H1 (cell line): Measurements from ENCODE around the gene CAPS2. TPM values are rescaled to one million over a fixed set of nuclear protein-coding genes. Genes with fewer than 3 reads are reported as not detected.

Source experiments
- CTCF ChIA-PET: fragments of 300-600 bp; sonication (Branson Sonifier 250); formaldehyde crosslinking; loops from one replicate; lab custom pipeline; 2021; ENCODE audit not compliant: partially characterized antibody; lab: Charles Lee
- POLR2A ChIA-PET: fragments of 300-600 bp; sonication (Branson Sonifier 250); formaldehyde crosslinking; loops from one replicate; lab custom pipeline; 2021; ENCODE audit warnings: inconsistent platforms; ENCODE audit not compliant: partially characterized antibody; lab: Charles Lee
- DNase-seq, 2 experiments: peaks; one replicate each; pipeline versions ENCODE4 v3.0.0 to v3.0.0-alpha.2; 2010 to 2022; ENCODE audit warnings: low spot score in 2 of 2, low read depth in 1 of 2, mixed read lengths in 1 of 2
- FAIRE-seq: peaks from 2 replicates; lab custom pipeline; 2011; peaks lifted over from hg19 to GRCh38; lab: Jason Lieb, UNC
- H2AFZ ChIP-seq: 2 replicates; pipeline ENCODE4 v1.8.1; 2012; ENCODE audit warnings: low read length, inconsistent platforms
- H2AK5ac ChIP-seq: 2 replicates; pipeline ENCODE4 v1.6.1; 2013; ENCODE audit warnings: low read depth, low read length
- H2BK120ac ChIP-seq: replicated peaks from 2 replicates; pipeline ENCODE3; 2013; ENCODE audit warnings: low read depth, low read length, inconsistent platforms
- H2BK12ac ChIP-seq: 2 replicates; pipeline ENCODE4 v1.6.1; 2013; ENCODE audit warnings: low read depth, low read length
- H2BK15ac ChIP-seq: 2 replicates; pipeline ENCODE4 v1.6.1; 2013; ENCODE audit warnings: low read length
- H2BK20ac ChIP-seq: 2 replicates; pipeline ENCODE4 v1.6.1; 2013; ENCODE audit warnings: low read length
- H2BK5ac ChIP-seq: 2 replicates; pipeline ENCODE4 v1.6.1; 2013; ENCODE audit warnings: low read depth, low read length
- H3K14ac ChIP-seq: 2 replicates; pipeline ENCODE4 v1.6.1; 2013; ENCODE audit warnings: inconsistent platforms; ENCODE audit not compliant: insufficient read length
- H3K18ac ChIP-seq: 2 replicates; pipeline ENCODE4 v1.6.1; 2013; ENCODE audit warnings: low read length; ENCODE audit errors: extremely low read depth
- H3K23ac ChIP-seq: 2 replicates; pipeline ENCODE4 v1.6.1; 2013; ENCODE audit warnings: inconsistent platforms; ENCODE audit not compliant: insufficient read length
- H3K23me2 ChIP-seq: 2 replicates; pipeline ENCODE4 v1.6.1; 2013; ENCODE audit warnings: low read depth, low read length
- H3K27ac ChIP-seq: 2 replicates; pipeline ENCODE4 v1.6.1; 2011; ENCODE audit warnings: low read depth, low read length, inconsistent platforms
- H3K27me3 ChIP-seq, 4 experiments: replicated peaks in 1 of 4; 1 replicate in 1 of 4; 2 replicates in 3 of 4; pipeline versions ENCODE4 v1.6.1 to v1.8.1; 2011 to 2013; ENCODE audit warnings: low read length in 3 of 4, mild to moderate bottlenecking in 3 of 4, inconsistent platforms in 2 of 4, mixed read lengths in 2 of 4, moderate library complexity in 1 of 4; ENCODE audit not compliant: control insufficient read depth in 3 of 4, insufficient read depth in 3 of 4; ENCODE audit errors: extremely low read depth in 1 of 4
- H3K36me3 ChIP-seq, 4 experiments: 2 replicates each; pipeline versions ENCODE4 v1.6.1 to v1.8.1; 2011 to 2013; ENCODE audit warnings: mild to moderate bottlenecking in 4 of 4, low read length in 3 of 4, moderate library complexity in 2 of 4, control low read depth in 1 of 4, inconsistent platforms in 1 of 4; ENCODE audit not compliant: insufficient read depth in 4 of 4, control insufficient read depth in 2 of 4
- H3K4ac ChIP-seq: replicated peaks from 2 replicates; pipeline ENCODE3; 2013; ENCODE audit warnings: low read length, low read depth, mixed read lengths, inconsistent platforms; ENCODE audit not compliant: insufficient read length
- H3K4me1 ChIP-seq, 4 experiments: replicated peaks in 1 of 4; 1 replicate in 1 of 4; 2 replicates in 3 of 4; pipeline versions ENCODE4 v1.6.1 to v1.8.1; 2011 to 2013; ENCODE audit warnings: low read length in 3 of 4, inconsistent platforms in 2 of 4, mixed read lengths in 1 of 4; ENCODE audit not compliant: insufficient read depth in 4 of 4, control insufficient read depth in 3 of 4
- H3K4me2 ChIP-seq, 2 experiments: 2 replicates each; pipeline versions ENCODE4 v1.6.1 to v1.8.1; 2011 to 2013; ENCODE audit warnings: low read depth in 2 of 2, low read length in 2 of 2, control low read depth in 1 of 2, inconsistent platforms in 1 of 2, mild to moderate bottlenecking in 1 of 2; ENCODE audit not compliant: insufficient read depth in 1 of 2
- H3K4me3 ChIP-seq, 4 experiments: fragments of 200-600, 300-600 bp in 1 of 4; sonication (generic), shearing (Covaris generic), sonication (Bioruptor Twin) in 1 of 4; 2 replicates each; pipeline versions ENCODE4 v1.5.1 to v1.8.1; 2011 to 2016; ENCODE audit warnings: low read length in 4 of 4, low read depth in 3 of 4, control low read depth in 2 of 4, inconsistent platforms in 2 of 4, mild to moderate bottlenecking in 2 of 4, mixed read lengths in 1 of 4, moderate library complexity in 1 of 4; ENCODE audit not compliant: insufficient read depth in 2 of 4; ENCODE audit errors: extremely low read depth in 1 of 4
- H3K56ac ChIP-seq: replicated peaks from 2 replicates; pipeline ENCODE3; 2013; ENCODE audit warnings: low read depth, mild to moderate bottlenecking, mixed read lengths, low read length, inconsistent platforms; ENCODE audit not compliant: insufficient read length
- H3K79me1 ChIP-seq: 2 replicates; pipeline ENCODE4 v1.6.1; 2013; ENCODE audit warnings: low read depth, low read length, control low read depth
- H3K79me2 ChIP-seq, 2 experiments: 2 replicates each; pipeline versions ENCODE4 v1.6.1 to v1.8.1; 2012 to 2013; ENCODE audit warnings: low read length in 2 of 2, mild to moderate bottlenecking in 2 of 2, inconsistent platforms in 1 of 2; ENCODE audit not compliant: insufficient read depth in 2 of 2, control insufficient read depth in 1 of 2
- H3K9ac ChIP-seq, 4 experiments: replicated peaks in 1 of 4; 1 replicate in 1 of 4; 2 replicates in 3 of 4; pipeline versions ENCODE4 v1.6.1 to v1.8.1; 2011 to 2013; ENCODE audit warnings: low read depth in 3 of 4, low read length in 3 of 4, control low read depth in 2 of 4, mild to moderate bottlenecking in 2 of 4, moderate library complexity in 2 of 4, inconsistent platforms in 1 of 4; ENCODE audit errors: extremely low read depth in 1 of 4
- H3K9me3 ChIP-seq, 2 experiments: 2 replicates each; pipeline versions ENCODE4 v1.6.1 to v1.8.1; 2012 to 2013; ENCODE audit warnings: mild to moderate bottlenecking in 2 of 2, moderate library complexity in 2 of 2, control low read depth in 1 of 2, inconsistent platforms in 1 of 2, low read depth in 1 of 2, low read length in 1 of 2, mixed read lengths in 1 of 2; ENCODE audit not compliant: insufficient read depth in 2 of 2
- H4K20me1 ChIP-seq, 2 experiments: replicated peaks in 1 of 2; 2 replicates each; pipeline versions ENCODE3 to v1.8.1; 2011 to 2013; ENCODE audit warnings: inconsistent platforms in 2 of 2, low read length in 2 of 2, mild to moderate bottlenecking in 1 of 2; ENCODE audit not compliant: insufficient read depth in 2 of 2, control insufficient read depth in 1 of 2
- H4K5ac ChIP-seq: 2 replicates; pipeline ENCODE4 v1.6.1; 2013; ENCODE audit warnings: low read length, low read depth, mixed read lengths, inconsistent platforms; ENCODE audit not compliant: insufficient read length
- H4K8ac ChIP-seq: 2 replicates; pipeline ENCODE4 v1.8.0; 2013; ENCODE audit warnings: mild to moderate bottlenecking, moderate library complexity, low read length, inconsistent platforms; ENCODE audit not compliant: insufficient read depth; ENCODE audit errors: extremely low read depth
- H4K91ac ChIP-seq: replicated peaks from 2 replicates; pipeline ENCODE3; 2013; ENCODE audit warnings: low read length, mixed read lengths, inconsistent platforms; ENCODE audit not compliant: insufficient read length
- BACH1 ChIP-seq: IDR thresholded peaks from 2 replicates; pipeline ENCODE4 v1.6.1; 2012; ENCODE audit warnings: low read length, improper control_type of control experiment
- HDAC6 ChIP-seq: IDR thresholded peaks from one replicate; pipeline ENCODE4 v1.7.1; 2012; ENCODE audit warnings: low read depth, mild to moderate bottlenecking, inconsistent platforms, low read length, moderate library complexity
- MAFK ChIP-seq: IDR thresholded peaks from 2 replicates; pipeline ENCODE4 v1.6.1; 2012; ENCODE audit warnings: low read depth, mild to moderate bottlenecking, improper control_type of control experiment, low read length
- polyA plus RNA-seq, 7 experiments: library from polyadenylated mRNA; depleted of rRNA in 3 of 7; stranded (reverse) in 5 of 7; unstranded in 2 of 7; fragments of >200 nt in 5 of 7; fragments of 200-250 nt in 2 of 7; gene quantifications; 1 replicate in 5 of 7; 2 replicates in 1 of 7; 4 replicates in 1 of 7; pipeline versions ENCODE4 v1.2.1 to v1.2.3, GENCODE V29; 2011 to 2013; ENCODE audit warnings: missing spikeins in 2 of 7, mixed read lengths in 2 of 7
- total RNA-seq: library from RNA; stranded (reverse); fragmentation: NEBNext Ultra II Directional; extraction: Animal tissue kit (Norgen Biotek cat#: 25700); gene quantifications from 2 replicates; pipeline ENCODE4 v1.2.1, GENCODE V29; 2021

CAPS2 gene
- total and polyA plus RNA-seq, 2 of the 8 experiments (the other 6 are each of a cell fraction or from before 2014, with no cell fraction given) = 2.3 to 3.8 TPM

GRCh38 chr12:75245108-75245507, 85.0 kb downstream of the CAPS2 start:
- DNase-seq = no peak
- Histone ChIP-seq H3K9me3 (no peaks in the 10 kb centered on the region), H3K27ac (no peak overlapping the region), H2AFZ (no peak overlapping the region), H3K56ac (no peak overlapping the region), H2BK5ac (no peak overlapping the region), H3K79me2 (no peaks in the 10 kb centered on the region), H4K8ac (no peak overlapping the region), H4K20me1 (no peaks in the 10 kb centered on the region), H2BK120ac (no peak overlapping the region), H3K4me1 (no peaks in the 10 kb centered on the region), H2BK12ac (no peak overlapping the region), H3K27me3 (no peaks in the 10 kb centered on the region), H3K14ac (no peak overlapping the region), H3K18ac (no peak overlapping the region), H3K4me2 (no peak overlapping the region), H3K79me1 (no peaks in the 10 kb centered on the region), H2AK5ac (no peak overlapping the region), H2BK20ac (no peak overlapping the region), H3K23me2 (no peaks in the 10 kb centered on the region), H2BK15ac (no peak overlapping the region), H3K4ac (no peak overlapping the region), H4K91ac (no peak overlapping the region), H3K36me3 (no peaks in the 10 kb centered on the region), H4K5ac (no peak overlapping the region), H3K23ac (no peak overlapping the region), H3K4me3 (no peak overlapping the region), H3K9ac (no peak overlapping the region)
- FAIRE-seq = no peak
- ChIA-PET CTCF (no interaction called here), POLR2A (no interaction called here)
- TF ChIP-seq HDAC6 (no peak), MAFK (peak; percentile 65; the same call in 1 of the 2 replicates), BACH1 (0 out of 2 replicates have a peak, but pooled peaks have one; percentile 21)
